Effector CD4-positive, alpha-beta T cell (primary cell): Measurements from ENCODE around the gene LYPD4.

Experiments used
- DNase-seq: peaks from one replicate; pipeline ENCODE4 v3.0.0-alpha.2; 2020

Gene LYPD4

GRCh38 chr19:41872775-41873647 is 28.5 kb upstream of the LYPD4 start:
- DNase-seq: peak; percentile 64

- no peak for DNase-seq
Measured at GRCh38 chr19:41872384-41872774, 27.9 kb upstream of the LYPD4 start.

- DNase-seq: peak; percentile 47
Measured at GRCh38 chr19:41871573-41872383, 27.3 kb upstream of the LYPD4 start.

GRCh38 chr19:41870401-41870873 is 26.0 kb upstream of the LYPD4 start:
- DNase-seq: no peak

GRCh38 chr19:41869374-41869955 is 25.0 kb upstream of the LYPD4 start:
- no peak for DNase-seq

- no peak for DNase-seq
Measured at GRCh38 chr19:41868989-41869300, 24.5 kb upstream of the LYPD4 start.

GRCh38 chr19:41868120-41868988 is 23.9 kb upstream of the LYPD4 start:
- DNase-seq: no peak

- DNase-seq: no peak
Measured at GRCh38 chr19:41866284-41866683, 21.8 kb upstream of the LYPD4 start.

GRCh38 chr19:41864374-41864773 is 19.9 kb upstream of the LYPD4 start:
- no peak for DNase-seq

GRCh38 chr19:41863209-41863931 is 18.9 kb upstream of the LYPD4 start:
- no peak for DNase-seq

GRCh38 chr19:41862445-41862986 is 18.0 kb upstream of the LYPD4 start:
- no peak for DNase-seq

- no peak for DNase-seq
Measured at GRCh38 chr19:41861846-41862245, 17.4 kb upstream of the LYPD4 start.

- no peak for DNase-seq
Measured at GRCh38 chr19:41861116-41861768, 16.8 kb upstream of the LYPD4 start.

- DNase-seq: no peak
Measured at GRCh38 chr19:41860419-41861115, 16.1 kb upstream of the LYPD4 start.

GRCh38 chr19:41859618-41860418 is 15.3 kb upstream of the LYPD4 start, which contains the start of gene RPS19:
Gene RPS19, plus strand, starts transcription at chr19:41860255. Its CDS starts 520 bp downstream, at chr19:41860775.
- DNase-seq: peak; percentile 97

- no peak for DNase-seq
Measured at GRCh38 chr19:41859213-41859617, 14.7 kb upstream of the LYPD4 start.

- no peak for DNase-seq
Measured at GRCh38 chr19:41853768-41854167, 9.3 kb upstream of the LYPD4 start.

GRCh38 chr19:41853344-41853743 is 8.9 kb upstream of the LYPD4 start:
- no peak for DNase-seq

- DNase-seq: no peak
Measured at GRCh38 chr19:41851456-41851855, 7.0 kb upstream of the LYPD4 start.
